IMR-90 (cell line): ENCODE measurements around the gene RHOG. TPM values are rescaled to one million over a fixed set of nuclear protein-coding genes. Genes with fewer than 3 reads are reported as not detected.

Source experiments
- ATAC-seq: fragments of 200-7000 bp; cut with Tn5 transposase; 2 replicates; pipeline ENCODE4 v1.9.1; 2020; ENCODE audit warnings: low read depth, mild to moderate bottlenecking, moderate library complexity
- BruUV-seq: library from RNA; stranded (reverse); fragments of 400-500 nt; replicated peaks from 2 replicates; lab custom pipeline; 2021; lab: Mats Ljungman, UMichigan
- CTCF ChIA-PET: fragments of 300-600 bp; formaldehyde crosslinking; extraction: SDS; loops from one replicate; lab custom pipeline; 2021; ENCODE audit warnings: antibody characterized with exemption; lab: Yijun Ruan, JAX
- POLR2A ChIA-PET: fragments of 300-600 bp; sonication (Branson Sonifier 250); formaldehyde crosslinking; loops from one replicate; lab custom pipeline; 2022; ENCODE audit warnings: antibody characterized with exemption; ENCODE audit not compliant: unreplicated experiment; lab: Charles Lee
- DNase-seq: peaks from one replicate; pipeline ENCODE4 v3.0.0; 2013
- H2AFZ ChIP-seq: replicated peaks from 2 replicates; pipeline ENCODE3; 2013; ENCODE audit warnings: low read length, mild to moderate bottlenecking; ENCODE audit not compliant: poor library complexity
- H2AK5ac ChIP-seq: 2 replicates; pipeline ENCODE4 v1.6.1; 2013; ENCODE audit warnings: low read depth, low read length, inconsistent platforms
- H2AK9ac ChIP-seq: replicated peaks from 2 replicates; pipeline ENCODE3; 2013; ENCODE audit warnings: mild to moderate bottlenecking, low read depth, low read length, moderate library complexity; ENCODE audit not compliant: poor library complexity
- H2BK120ac ChIP-seq: 2 replicates; pipeline ENCODE4 v1.6.1; 2013; ENCODE audit warnings: low read depth, low read length, inconsistent platforms
- H2BK15ac ChIP-seq: 3 replicates; pipeline ENCODE4 v1.6.1; 2013; ENCODE audit warnings: low read depth, low read length, inconsistent platforms
- H2BK20ac ChIP-seq: 2 replicates; pipeline ENCODE4 v1.6.1; 2013; ENCODE audit warnings: low read depth, mild to moderate bottlenecking, inconsistent platforms, low read length, moderate library complexity
- H2BK5ac ChIP-seq: 2 replicates; pipeline ENCODE4 v1.6.1; 2013; ENCODE audit warnings: mild to moderate bottlenecking, low read depth, low read length, inconsistent platforms; ENCODE audit not compliant: poor library complexity, severe bottlenecking
- H3K14ac ChIP-seq: replicated peaks from 2 replicates; pipeline ENCODE4 v1.6.1; 2013; ENCODE audit warnings: low read depth, low read length, inconsistent platforms
- H3K18ac ChIP-seq: 2 replicates; pipeline ENCODE4 v1.6.1; 2013; ENCODE audit warnings: low read depth, low read length, control low read depth
- H3K23ac ChIP-seq: 2 replicates; pipeline ENCODE4 v1.6.1; 2013; ENCODE audit warnings: low read depth, low read length, inconsistent platforms
- H3K27ac ChIP-seq: 2 replicates; pipeline ENCODE4 v1.5.1; 2013; ENCODE audit warnings: mild to moderate bottlenecking, control low read depth, low read length; ENCODE audit not compliant: insufficient read depth
- H3K27me3 ChIP-seq: 2 replicates; pipeline ENCODE4 v1.6.1; 2013; ENCODE audit warnings: low read length; ENCODE audit not compliant: control insufficient read depth, insufficient read depth
- H3K36me3 ChIP-seq: 2 replicates; pipeline ENCODE4 v1.6.1; 2013; ENCODE audit warnings: low read length, mixed read lengths; ENCODE audit not compliant: control insufficient read depth, insufficient read depth
- H3K4ac ChIP-seq: 2 replicates; pipeline ENCODE4 v1.6.1; 2013; ENCODE audit warnings: low read depth, low read length, inconsistent platforms
- H3K4me1 ChIP-seq: 2 replicates; pipeline ENCODE4 v1.6.1; 2013; ENCODE audit warnings: low read length, mixed read lengths; ENCODE audit not compliant: control insufficient read depth, insufficient read depth
- H3K4me2 ChIP-seq: 2 replicates; pipeline ENCODE4 v1.6.1; 2013; ENCODE audit warnings: low read depth, mild to moderate bottlenecking, control low read depth, low read length, moderate library complexity
- H3K4me3 ChIP-seq: 2 replicates; pipeline ENCODE4 v1.5.1; 2013; ENCODE audit warnings: low read depth, mild to moderate bottlenecking, control low read depth, low read length, moderate library complexity; ENCODE audit not compliant: insufficient read depth
- H3K56ac ChIP-seq: 2 replicates; pipeline ENCODE4 v1.6.1; 2013; ENCODE audit warnings: low read length, inconsistent platforms; ENCODE audit not compliant: insufficient read depth; ENCODE audit errors: extremely low read depth
- H3K79me1 ChIP-seq, 2 experiments: 2 replicates each; pipeline ENCODE4 v1.6.1; 2013; ENCODE audit warnings: low read length in 2 of 2, inconsistent platforms in 1 of 2, low read depth in 1 of 2
- H3K9ac ChIP-seq: 2 replicates; pipeline ENCODE4 v1.6.1; 2013; ENCODE audit warnings: low read depth, low read length, control low read depth
- H3K9me1 ChIP-seq: 2 replicates; pipeline ENCODE4 v1.6.1; 2013; ENCODE audit warnings: low read length, inconsistent platforms; ENCODE audit not compliant: insufficient read depth
- H3K9me3 ChIP-seq: 2 replicates; pipeline ENCODE4 v1.6.1; 2013; ENCODE audit warnings: low read length; ENCODE audit not compliant: control insufficient read depth, insufficient read depth
- H4K20me1 ChIP-seq: 2 replicates; pipeline ENCODE4 v1.6.1; 2013; ENCODE audit warnings: low read length, inconsistent platforms; ENCODE audit not compliant: insufficient read depth
- H4K5ac ChIP-seq: 2 replicates; pipeline ENCODE4 v1.6.1; 2013; ENCODE audit warnings: mild to moderate bottlenecking, low read depth, low read length, control low read depth
- H4K8ac ChIP-seq, 2 experiments: 2 replicates each; pipeline ENCODE4 v1.6.1; 2013; ENCODE audit warnings: low read depth in 2 of 2, low read length in 2 of 2, control low read depth in 1 of 2, inconsistent platforms in 1 of 2
- H4K91ac ChIP-seq: 2 replicates; pipeline ENCODE4 v1.6.1; 2013; ENCODE audit warnings: low read depth, low read length, inconsistent platforms; ENCODE audit not compliant: insufficient read depth
- POLR2A ChIP-seq: IDR thresholded peaks from 2 replicates; pipeline ENCODE4 v1.6.1; 2012; ENCODE audit warnings: mild to moderate bottlenecking, low read depth, low read length
- WGBS, 2 experiments: methylation state at CpG; one replicate each; pipeline versions ENCODE4 v1.1.5 to v1.1.7; 2013; ENCODE audit warnings: missing lambda C conversion rate in 2 of 2; ENCODE audit not compliant: insufficient read length in 1 of 2; ENCODE audit errors: extremely low coverage in 2 of 2; 5-methylcytosine and 5-hydroxymethylcytosine counted together
- dilution Hi-C: fragments of 300-500 bp; cut with HindIII; formaldehyde crosslinking; loops from one replicate; pipeline ENCODE4 v1.14.3; 2018; ENCODE audit warnings: low sequenced_read_pairs; ENCODE audit not compliant: unreplicated experiment
- in situ Hi-C: fragments of 300-500 bp; cut with MboI; formaldehyde crosslinking; loops from 3 replicates; pipeline ENCODE4 v1.14.3; 2019; ENCODE audit warnings: low sequenced_read_pairs, inconsistent platforms, mixed read lengths
- intact Hi-C: fragments of 100-400 bp; cut with micrococcal nuclease; formaldehyde crosslinking; loops from 2 replicates; pipeline ENCODE4 v1.10.0; 2022
- polyA plus RNA-seq, 3 experiments: library from polyadenylated mRNA; depleted of rRNA; stranded (reverse); fragments of >200 nt; gene quantifications; 2 replicates each; pipeline ENCODE4 v1.2.3, GENCODE V29; 2012; ENCODE audit warnings: low replicate concordance in 1 of 3
- total RNA-seq: library from RNA; depleted of rRNA; stranded (reverse); fragments of >200 nt; gene quantifications from 2 replicates; pipeline ENCODE4 v1.2.3, GENCODE V29; 2012

Gene RHOG
- total and polyA plus RNA-seq, 2 of the 4 experiments (the other 2 are of a cell fraction), result 16.3 to 114 TPM

DNA sequence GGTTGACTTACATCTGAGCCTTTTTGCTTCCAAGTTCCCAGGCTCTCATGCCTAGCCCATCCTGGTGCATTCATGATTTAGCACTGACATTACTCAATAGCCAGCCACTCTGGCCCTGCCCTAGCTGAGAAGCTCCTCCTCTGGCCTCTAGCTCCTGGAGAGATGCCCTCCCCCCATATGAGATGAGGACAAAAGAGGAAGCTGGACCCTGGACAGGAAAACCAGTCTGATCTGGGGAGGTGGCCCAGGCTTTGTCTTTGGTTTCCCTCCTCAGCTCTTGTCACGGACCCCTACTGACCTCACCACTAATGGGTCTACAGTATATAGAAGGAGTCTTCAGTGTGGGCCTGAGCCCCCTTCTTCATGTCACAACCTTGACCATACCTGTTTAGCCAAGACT, 3.0 kb downstream of the RHOG start:
- intact Hi-C loops (no loop called here), dilution Hi-C loops (no loop called here), in situ Hi-C loops (no loop called here)
- ATAC-seq (no peak), DNase-seq (no peak)
- no peak overlapping the region for H3K9ac ChIP-seq
- H3K9me1 ChIP-seq, result peaks cover 45% of the 10 kb centered on the region
- H4K8ac ChIP-seq, result no peak overlapping the region
- H3K36me3 ChIP-seq, result 0 out of 2 replicates have a peak, but pooled peaks cover 2% of the 10 kb centered on the region
- H2BK20ac ChIP-seq, result no peak overlapping the region
- ChIA-PET POLR2A (no interaction called here), CTCF (no interaction called here)
- H3K14ac ChIP-seq, result no peak overlapping the region
- H2AK9ac ChIP-seq, result peak overlapping the region; percentile 35
- H2BK5ac ChIP-seq, result no peak overlapping the region
- no CpG with 5 or more reads among the region's 1 CpG for WGBS, 2 experiments
- H3K18ac ChIP-seq, result no peak overlapping the region
- no peak overlapping the region for H3K4me3 ChIP-seq
- no peak overlapping the region for H3K56ac ChIP-seq
- H4K5ac ChIP-seq, result no peak overlapping the region
- no peaks in the 10 kb centered on the region for H3K9me3 ChIP-seq
- H4K20me1 ChIP-seq, result peaks cover 72% of the 10 kb centered on the region
- H3K4ac ChIP-seq, result no peak overlapping the region
- H4K91ac ChIP-seq, result no peak overlapping the region
- no peak for TF ChIP-seq POLR2A
- no TSS peak for BruUV-seq
- H3K79me1 ChIP-seq, result peaks cover 48 to 73% of the 10 kb centered on the region in 2 experiments
- H2BK15ac ChIP-seq, result no peak overlapping the region
- H2BK120ac ChIP-seq, result no peak overlapping the region
- no peak overlapping the region for H2AK5ac ChIP-seq
- H2AFZ ChIP-seq, result no peak overlapping the region
- H3K4me1 ChIP-seq, result peaks cover 22% of the 10 kb centered on the region
- no peak overlapping the region for H3K4me2 ChIP-seq
- no peak overlapping the region for H3K27ac ChIP-seq
- no peak overlapping the region for H3K23ac ChIP-seq
- H3K27me3 ChIP-seq, result no peaks in the 10 kb centered on the region
